GM18873 (cell line): ENCODE measurements around the gene RAB33A.

Source experiments
- ATAC-seq: cut with Tn5 transposase; IDR thresholded peaks from one replicate; pipeline ENCODE4 v1.9.1; 2021; ENCODE audit warnings: mild to moderate bottlenecking, moderate library complexity, moderate number of reproducible peaks; ENCODE audit not compliant: unreplicated experiment, low FRiP score

RAB33A gene

GRCh38 chrX:130170752-130171445 is 863 bp upstream of the RAB33A start:
- peak; percentile 44 for ATAC-seq

- no peak for ATAC-seq
These were observed 524 bp downstream of the RAB33A start for GRCh38 chrX:130172127-130172845.

GRCh38 chrX:130173190-130173895 is 1.6 kb downstream of the RAB33A start:
- no peak for ATAC-seq

GRCh38 chrX:130174045-130174704 is 2.4 kb downstream of the RAB33A start:
- no peak for ATAC-seq

GRCh38 chrX:130174937-130175336 is 3.2 kb downstream of the RAB33A start:
- ATAC-seq, result no peak

GRCh38 chrX:130176354-130176776 is 4.6 kb downstream of the RAB33A start:
- ATAC-seq, result peak; percentile 83

- no peak for ATAC-seq
These were observed 5.2 kb downstream of the RAB33A start for GRCh38 chrX:130176942-130177341.

- no peak for ATAC-seq
These were observed 7.4 kb downstream of the RAB33A start for GRCh38 chrX:130179170-130179569.

GRCh38 chrX:130179579-130180215 is 7.9 kb downstream of the RAB33A start:
- no peak for ATAC-seq

GRCh38 chrX:130184168-130184567 is 12.4 kb downstream of the RAB33A start:
- no peak for ATAC-seq

GRCh38 chrX:130184857-130185256 is 13.1 kb downstream of the RAB33A start:
- no peak for ATAC-seq

- no peak for ATAC-seq
These were observed 14.9 kb downstream of the RAB33A start for GRCh38 chrX:130186651-130187050.

GRCh38 chrX:130190801-130191200 is 19.0 kb downstream of the RAB33A start:
- ATAC-seq, result no peak

GRCh38 chrX:130196466-130196865 is 24.7 kb downstream of the RAB33A start:
- no peak for ATAC-seq

GRCh38 chrX:130197464-130197863 is 25.7 kb downstream of the RAB33A start:
- ATAC-seq, result no peak

- no peak for ATAC-seq
These were observed 32.9 kb downstream of the RAB33A start for GRCh38 chrX:130204647-130205046.

GRCh38 chrX:130211415-130212186 is 39.8 kb downstream of the RAB33A start:
- ATAC-seq, result no peak

- ATAC-seq, result no peak
These were observed 40.6 kb downstream of the RAB33A start for GRCh38 chrX:130212371-130212770.

- no peak for ATAC-seq
These were observed 41.6 kb downstream of the RAB33A start for GRCh38 chrX:130213376-130213775.

GRCh38 chrX:130216320-130216719 is 44.6 kb downstream of the RAB33A start:
- no peak for ATAC-seq
